Naive thymus-derived CD4-positive, alpha-beta T cell (primary cell): Measurements from ENCODE around the gene FANCE. TPM values are rescaled to one million over a fixed set of nuclear protein-coding genes. Genes with fewer than 3 reads are reported as not detected.

Experiments
- ATAC-seq: fragments of 150-1000 bp; cut with Tn5 transposase; 2 replicates; pipeline ENCODE4 v1.10.0; 2021; ENCODE audit warnings: mild to moderate bottlenecking, moderate library complexity
- CTCF ChIA-PET: fragments of 350-600 bp; sonication (Branson Sonifier 250); formaldehyde crosslinking; loops from one replicate; lab custom pipeline; 2021; ENCODE audit warnings: antibody characterized with exemption; lab: Charles Lee
- POLR2A ChIA-PET: fragments of 350-600 bp; sonication (Branson Sonifier 250); formaldehyde crosslinking; loops from one replicate; lab custom pipeline; 2021; ENCODE audit warnings: antibody characterized with exemption, inconsistent platforms; lab: Charles Lee
- DNase-seq, 9 donors: peaks; one replicate each; pipeline versions ENCODE4 v3.0.0 to v3.0.0-alpha.2; 2020 to 2022; ENCODE audit warnings: mixed read lengths in 1 of 9
- H3K27ac ChIP-seq: one replicate; pipeline ENCODE4 v1.7.0; 2013; ENCODE audit warnings: mild to moderate bottlenecking, low read depth, low read length, moderate library complexity
- H3K27me3 ChIP-seq, 2 donors: one replicate each; pipeline ENCODE4 v1.7.0; 2013; ENCODE audit warnings: low read length in 2 of 2, mild to moderate bottlenecking in 2 of 2, moderate library complexity in 2 of 2; ENCODE audit not compliant: control insufficient read depth in 2 of 2, insufficient read depth in 2 of 2
- H3K36me3 ChIP-seq, 3 experiments: 1 replicate in 2 of 3; 2 replicates in 1 of 3; pipeline ENCODE4 v1.7.0; 2013; ENCODE audit warnings: low read length in 3 of 3, mild to moderate bottlenecking in 3 of 3, moderate library complexity in 1 of 3; ENCODE audit not compliant: insufficient read depth in 3 of 3, control insufficient read depth in 2 of 3
- H3K4me1 ChIP-seq, 2 donors: one replicate each; pipeline ENCODE4 v1.7.0; 2013; ENCODE audit warnings: low read length in 2 of 2, mild to moderate bottlenecking in 2 of 2, moderate library complexity in 1 of 2; ENCODE audit not compliant: control insufficient read depth in 2 of 2, insufficient read depth in 2 of 2
- H3K4me3 ChIP-seq: 2 replicates; pipeline ENCODE4 v1.7.0; 2013; ENCODE audit warnings: mild to moderate bottlenecking, low read length
- H3K9me3 ChIP-seq, 3 experiments: 1 replicate in 2 of 3; 2 replicates in 1 of 3; pipeline ENCODE4 v1.7.0; 2013; ENCODE audit warnings: low read length in 3 of 3; ENCODE audit not compliant: control insufficient read depth in 2 of 3
- H3K27ac Mint-ChIP-seq, 9 donors: one replicate each; pipeline ENCODE4 v1.8.0; 2020 to 2022; ENCODE audit warnings: mixed read lengths in 9 of 9, mild to moderate bottlenecking in 8 of 9, moderate library complexity in 5 of 9, inconsistent platforms in 2 of 9
- H3K27me3 Mint-ChIP-seq, 5 donors: one replicate each; pipeline ENCODE4 v1.8.0; 2021 to 2022; ENCODE audit warnings: mixed read lengths in 5 of 5, mild to moderate bottlenecking in 1 of 5
- H3K36me3 Mint-ChIP-seq, 5 donors: one replicate each; pipeline ENCODE4 v1.8.0; 2020 to 2022; ENCODE audit warnings: mixed read lengths in 5 of 5, mild to moderate bottlenecking in 3 of 5, inconsistent platforms in 1 of 5
- H3K4me1 Mint-ChIP-seq, 7 donors: one replicate each; pipeline ENCODE4 v1.8.0; 2020 to 2022; ENCODE audit warnings: mixed read lengths in 7 of 7, mild to moderate bottlenecking in 3 of 7, inconsistent platforms in 1 of 7
- H3K4me3 Mint-ChIP-seq, 10 donors: one replicate each; pipeline ENCODE4 v1.8.0; 2020 to 2022; ENCODE audit warnings: mild to moderate bottlenecking in 10 of 10, mixed read lengths in 10 of 10, moderate library complexity in 6 of 10, inconsistent platforms in 2 of 10
- H3K9me3 Mint-ChIP-seq, 11 donors: one replicate each; pipeline ENCODE4 v1.8.0; 2020 to 2022; ENCODE audit warnings: mixed read lengths in 11 of 11, mild to moderate bottlenecking in 4 of 11, inconsistent platforms in 1 of 11, moderate library complexity in 1 of 11
- intact Hi-C, 2 donors: fragments of 100-400 bp; cut with micrococcal nuclease; formaldehyde crosslinking; loops; one replicate each; pipeline ENCODE4 v1.15.1; 2023
- polyA plus RNA-seq, 2 donors: library from polyadenylated mRNA; unstranded; fragments of 300-500 nt; fragmentation: Illumina TruSeq; gene quantifications; one replicate each; pipeline ENCODE4 v1.2.3, GENCODE V29; 2021
- total RNA-seq, 6 experiments: library from RNA in 5 of 6; stranded (reverse) in 5 of 6; gene quantifications; 1 replicate in 5 of 6; 2 replicates in 1 of 6; pipeline ENCODE4 v1.2.3 and lab custom pipeline; 2021 to 2026

FANCE gene
- total and polyA plus RNA-seq, 7 experiments from 2014 or later: 3.1 to 12.0 (median 6.4) TPM

- Histone ChIP-seq H3K4me1 (peaks cover 8 to 11% of the 10 kb centered on the region in 2 donors), H3K9me3 (no peaks in the 10 kb centered on the region), H3K27ac (no peak overlapping the region), H3K4me3 (no peak overlapping the region), H3K27me3 (no peaks in the 10 kb centered on the region), H3K36me3 (peaks cover 0 to 24% (median 0%) of the 10 kb centered on the region in 3 experiments)
- Mint-ChIP-seq H3K4me3 (peak overlapping the region in 9 of 10 donors; percentile 26 to 74 (median 36)), H3K9me3 (no peaks in the 10 kb centered on the region), H3K4me1 (peaks cover 9 to 42% (median 37%) of the 10 kb centered on the region in 7 donors), H3K27me3 (peaks cover 0 to 14% (median 0%) of the 10 kb centered on the region in 5 donors), H3K27ac (peak overlapping the region in 3 of 9 donors; percentile 15 to 48 (median 25)), H3K36me3 (peaks cover 0 to 22% (median 13%) of the 10 kb centered on the region in 5 donors)
- no peak for ATAC-seq
- intact Hi-C loops: no loop called here
- ChIA-PET CTCF (interaction anchor here (0.5 to 8.3 kb wide), 4 partner anchors 12 to 279 kb away, joined by 3 to 81 read pairs (median 4); partner anchors contain the start of gene RPL10A), POLR2A (interaction anchor here (1.0 kb wide), 1 partner anchor 13 kb away, joined by 6 read pairs; the partner anchor contains the start of gene RPL10A)
- no peak for DNase-seq
Observed at GRCh38 chr6:35454391-35455110, 2.4 kb downstream of the FANCE start.

- Mint-ChIP-seq H3K4me1 (peaks cover 4 to 24% (median 17%) of the 10 kb centered on the region in 7 donors), H3K27me3 (no peaks in the 10 kb centered on the region), H3K4me3 (no peak overlapping the region), H3K9me3 (no peaks in the 10 kb centered on the region), H3K27ac (no peak overlapping the region), H3K36me3 (peaks cover 0 to 35% (median 18%) of the 10 kb centered on the region in 5 donors)
- H3K27me3 ChIP-seq: no peaks in the 10 kb centered on the region
- no peak overlapping the region for H3K27ac ChIP-seq
- ATAC-seq: no peak
- POLR2A ChIA-PET: interaction anchor here (0.8 to 1.7 kb wide), 2 partner anchors 9 to 136 kb away, joined by 3 to 7 read pairs; no protein-coding TSS in a partner anchor
- no peak overlapping the region for H3K4me3 ChIP-seq
- peaks cover 0 to 35% (median 0%) of the 10 kb centered on the region in 3 experiments for H3K36me3 ChIP-seq
- peaks cover 5 to 6% of the 10 kb centered on the region in 2 donors for H3K4me1 ChIP-seq
- DNase-seq: no peak
- no peaks in the 10 kb centered on the region for H3K9me3 ChIP-seq
- CTCF ChIA-PET: interaction anchor here (1.5 to 2.0 kb wide), 2 partner anchors 8 to 114 kb away, joined by 5 to 6 read pairs; no protein-coding TSS in a partner anchor
- intact Hi-C loops: no loop called here
Observed at GRCh38 chr6:35457907-35458306, 5.8 kb downstream of the FANCE start.

DNA sequence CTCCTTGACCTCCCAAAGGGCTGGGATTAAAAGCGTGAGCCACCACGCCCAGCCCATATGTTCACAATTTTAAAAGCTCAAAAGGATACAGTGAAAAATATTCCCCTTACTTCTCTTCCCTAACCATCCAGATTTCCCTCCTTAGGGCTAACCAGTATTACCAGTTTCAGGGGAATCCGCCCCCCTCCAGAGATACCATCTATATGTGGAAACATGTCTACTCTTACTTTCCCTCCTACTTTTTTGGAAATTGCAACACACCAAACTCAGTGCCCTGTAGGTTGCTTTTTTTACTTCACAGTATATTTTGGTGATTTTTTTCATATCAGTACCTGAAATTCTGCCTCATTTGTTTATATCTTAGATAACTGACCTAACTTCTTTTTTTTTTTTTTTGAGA, 9.1 kb downstream of the FANCE start:
- no peak overlapping the region for H3K4me3 Mint-ChIP-seq
- DNase-seq (no peak), ATAC-seq (no peak)
- ChIA-PET POLR2A (no interaction called here), CTCF (no interaction called here)
- peak overlapping the region in 1 of 9 donors; percentile 51 for H3K27ac Mint-ChIP-seq
- no peaks in the 10 kb centered on the region for H3K27me3 ChIP-seq
- intact Hi-C loops: loop anchor here in 1 of 2 donors (10.0 kb wide), 1 partner anchor 94 kb away; no protein-coding TSS in a partner anchor
- H3K9me3 Mint-ChIP-seq: no peaks in the 10 kb centered on the region
- H3K4me1 ChIP-seq: no peaks in the 10 kb centered on the region
- peaks cover 0 to 30% (median 0%) of the 10 kb centered on the region in 3 experiments for H3K36me3 ChIP-seq
- H3K4me1 Mint-ChIP-seq: peaks cover 0 to under 1% (median 0%) of the 10 kb centered on the region in 7 donors
- H3K4me3 ChIP-seq: no peak overlapping the region
- H3K27ac ChIP-seq: no peak overlapping the region
- peaks cover 0 to 34% (median 13%) of the 10 kb centered on the region in 5 donors for H3K36me3 Mint-ChIP-seq
- no peaks in the 10 kb centered on the region for H3K9me3 ChIP-seq
- no peaks in the 10 kb centered on the region for H3K27me3 Mint-ChIP-seq

DNA sequence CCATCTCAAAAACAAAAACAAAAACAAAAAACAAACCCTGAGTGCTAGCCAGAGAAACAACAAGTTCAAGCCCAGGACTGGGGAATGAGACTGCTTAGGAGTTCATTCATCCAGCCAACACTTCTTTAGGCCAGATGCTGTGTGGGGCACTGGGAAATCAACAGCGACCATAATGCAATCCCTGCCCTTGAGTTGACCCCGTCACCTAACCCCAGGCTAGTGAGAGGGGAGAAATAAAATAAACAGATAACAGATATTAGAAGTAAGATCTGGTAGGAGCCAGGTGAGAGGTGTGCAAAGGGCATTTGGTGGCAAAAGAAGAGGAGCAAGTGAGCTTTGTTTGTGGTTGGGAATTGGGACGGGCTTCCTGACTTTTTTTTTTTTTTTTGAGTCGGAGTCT, 11.2 kb downstream of the FANCE start:
- POLR2A ChIA-PET: interaction anchor here (0.8 to 1.6 kb wide), 3 partner anchors 10 to 120 kb away, joined by 3 to 5 read pairs (median 3); no protein-coding TSS in a partner anchor
- DNase-seq: no peak
- Mint-ChIP-seq H3K36me3 (peaks cover 0 to 28% (median 14%) of the 10 kb centered on the region in 5 donors), H3K9me3 (no peaks in the 10 kb centered on the region), H3K27ac (peak overlapping the region in 1 of 9 donors; percentile 32), H3K27me3 (no peaks in the 10 kb centered on the region), H3K4me3 (no peak overlapping the region), H3K4me1 (peaks cover 6 to 12% (median 8%) of the 10 kb centered on the region in 7 donors)
- Histone ChIP-seq H3K9me3 (no peaks in the 10 kb centered on the region), H3K27ac (no peak overlapping the region), H3K36me3 (peaks cover 0 to 22% (median 0%) of the 10 kb centered on the region in 3 experiments), H3K4me1 (peaks cover 0 to 5% of the 10 kb centered on the region in 2 donors), H3K27me3 (no peaks in the 10 kb centered on the region), H3K4me3 (no peak overlapping the region)
- ATAC-seq: no peak
- intact Hi-C loops: loop anchor here in 1 of 2 donors (10.0 kb wide), 1 partner anchor 92 kb away; no protein-coding TSS in a partner anchor
- CTCF ChIA-PET: no interaction called here

DNA sequence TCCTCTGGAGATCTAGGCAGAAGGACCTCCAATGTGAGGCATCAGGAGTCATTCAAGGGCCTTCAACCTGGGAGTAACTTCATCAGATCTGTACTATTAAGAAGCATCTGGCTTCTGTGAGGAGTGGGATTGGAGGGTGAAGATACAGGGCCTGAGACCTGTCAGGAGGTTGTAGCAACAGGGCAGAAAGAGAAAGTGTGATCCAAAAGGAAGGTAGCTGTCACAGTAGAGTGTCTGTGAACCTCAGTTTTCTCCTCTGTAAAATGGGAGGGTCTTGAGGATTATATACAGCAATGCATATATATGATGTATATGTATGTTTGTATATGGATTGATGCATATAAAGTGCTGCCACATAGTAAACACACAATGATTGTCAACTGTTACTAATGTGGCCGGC, 13.5 kb downstream of the FANCE start:
- Histone ChIP-seq H3K4me3 (no peak overlapping the region), H3K36me3 (peaks cover 0 to 21% (median 4%) of the 10 kb centered on the region in 3 experiments), H3K9me3 (no peaks in the 10 kb centered on the region), H3K27me3 (no peaks in the 10 kb centered on the region), H3K27ac (no peak overlapping the region), H3K4me1 (peaks cover 11 to 15% of the 10 kb centered on the region in 2 donors)
- Mint-ChIP-seq H3K4me3 (no peak overlapping the region), H3K36me3 (peaks cover 8 to 34% (median 13%) of the 10 kb centered on the region in 5 donors), H3K27me3 (no peaks in the 10 kb centered on the region), H3K4me1 (peaks cover 21 to 26% (median 24%) of the 10 kb centered on the region in 7 donors), H3K9me3 (peaks cover 0 to 2% (median 0%) of the 10 kb centered on the region in 11 donors), H3K27ac (peak overlapping the region in 3 of 9 donors; percentile 31 to 63 (median 41))
- ChIA-PET POLR2A (interaction anchor here (0.6 to 3.3 kb wide), 5 partner anchors 14 to 196 kb away, joined by 3 to 16 read pairs (median 4); partner anchors contain the start of gene FANCE), CTCF (interaction anchor here (0.6 to 5.6 kb wide), 8 partner anchors 15 to 172 kb away, joined by 3 to 81 read pairs (median 4); partner anchors contain the start of genes DEF6, FANCE and PPARD)
- intact Hi-C loops: loop anchor here (5.0 to 10.0 kb wide), 4 partner anchors 89 to 768 kb away; partner anchors contain the start of genes FKBP5 (in 1 of the 2) and ILRUN (in 1 of the 2)
- ATAC-seq: no peak
- no peak for DNase-seq
